MM.1S (cell line): Measurements from ENCODE around the gene ATF3.

Experiments used
- DNase-seq: peaks from one replicate; pipeline ENCODE4 v3.0.0-alpha.2; 2015
- H2AFZ ChIP-seq: fragments of 300-600 bp; sonication (generic); 2 replicates; pipeline ENCODE4 v1.6.0; 2016; ENCODE audit warnings: antibody characterized with exemption, low read length
- H3F3A ChIP-seq: fragments of 300-600 bp; sonication (generic); 2 replicates; pipeline ENCODE4 v1.6.1; 2016; ENCODE audit warnings: mild to moderate bottlenecking, antibody characterized with exemption, low read length, moderate library complexity, mixed read lengths; ENCODE audit not compliant: insufficient read depth
- H3K27ac ChIP-seq: fragments of 300-600 bp; sonication (generic); 2 replicates; pipeline ENCODE4 v1.5.1; 2016; ENCODE audit warnings: mild to moderate bottlenecking, low read length
- H3K27me3 ChIP-seq: fragments of 300-600 bp; sonication (generic); replicated peaks from 2 replicates; pipeline ENCODE4 v1.6.0; 2016; ENCODE audit warnings: low read length; ENCODE audit not compliant: insufficient read depth
- H3K36me3 ChIP-seq: fragments of 300-600 bp; sonication (generic); replicated peaks from 2 replicates; pipeline ENCODE4 v1.6.1; 2016; ENCODE audit warnings: mild to moderate bottlenecking, low read length, mixed read lengths; ENCODE audit not compliant: insufficient read depth
- H3K4me1 ChIP-seq: fragments of 300-600 bp; sonication (generic); 2 replicates; pipeline ENCODE4 v1.6.1; 2016; ENCODE audit warnings: low read length, mixed read lengths
- H3K4me2 ChIP-seq: fragments of 300-600 bp; sonication (generic); 2 replicates; pipeline ENCODE4 v1.6.0; 2016; ENCODE audit warnings: low read depth, low read length
- H3K4me3 ChIP-seq: fragments of 300-600 bp; sonication (generic); 2 replicates; pipeline ENCODE4 v1.5.1; 2016; ENCODE audit warnings: low read length, mixed read lengths
- H3K79me2 ChIP-seq: fragments of 300-600 bp; sonication (generic); 2 replicates; pipeline ENCODE4 v1.6.1; 2016; ENCODE audit warnings: mixed run types, low read length, mixed read lengths
- H3K9ac ChIP-seq: fragments of 300-600 bp; sonication (generic); 2 replicates; pipeline ENCODE4 v1.6.1; 2016; ENCODE audit warnings: low read length, mixed read lengths
- H3K9me2 ChIP-seq: fragments of 300-600 bp; sonication (generic); replicated peaks from 2 replicates; pipeline ENCODE4 v1.6.1; 2016; ENCODE audit warnings: mild to moderate bottlenecking, low read length, mixed read lengths; ENCODE audit not compliant: insufficient read depth
- H3K9me3 ChIP-seq: fragments of 300-600 bp; sonication (generic); replicated peaks from 2 replicates; pipeline ENCODE4 v1.6.1; 2016; ENCODE audit warnings: mild to moderate bottlenecking, low read length, mixed read lengths; ENCODE audit not compliant: insufficient read depth
- H4K20me1 ChIP-seq: fragments of 300-600 bp; sonication (generic); 2 replicates; pipeline ENCODE4 v1.6.1; 2016; ENCODE audit warnings: mild to moderate bottlenecking, low read length, moderate library complexity, mixed read lengths; ENCODE audit not compliant: insufficient read depth
- CTCF ChIP-seq: fragments of 300-600 bp; sonication (generic); IDR thresholded peaks from 2 replicates; pipeline ENCODE4 v1.5.1; 2016; ENCODE audit warnings: antibody characterized with exemption, low read length, mixed read lengths
- EZH2 ChIP-seq: fragments of 300-600 bp; sonication (generic); optimal IDR thresholded peaks from 2 replicates; pipeline ENCODE3; 2017; ENCODE audit warnings: low read depth, mild to moderate bottlenecking, antibody characterized with exemption, low read length, mixed read lengths
- EZH2phosphoT487 ChIP-seq: fragments of 300-600 bp; sonication (generic); IDR thresholded peaks from 2 replicates; pipeline ENCODE4 v1.6.1; 2018; ENCODE audit warnings: antibody characterized with exemption, low read length

Gene ATF3

GRCh38 chr1:212608392-212608958 is at the start of gene ATF3:
Gene ATF3, plus strand, starts transcription at chr1:212608761. Its CDS starts 6,261 bp downstream, at chr1:212615022.
- peak; percentile 99 for DNase-seq
- peaks cover 29% of the 10 kb centered on the region for H3F3A ChIP-seq
- no peak for TF ChIP-seq CTCF
- TF ChIP-seq EZH2phosphoT487 = no peak
- no peak for TF ChIP-seq EZH2
- peak within 1 kb of the TSS; percentile 98 for H3K9ac ChIP-seq
- no peaks in the 10 kb centered on the region for H3K9me2 ChIP-seq
- peaks cover 32% of the 10 kb centered on the region for H3K4me1 ChIP-seq
- H3K27ac ChIP-seq = peak within 1 kb of the TSS; percentile 96
- H3K9me3 ChIP-seq = no peaks in the 10 kb centered on the region
- H3K4me2 ChIP-seq = peak within 1 kb of the TSS; percentile 98
- H3K36me3 ChIP-seq = no peaks in the 10 kb centered on the region
- H2AFZ ChIP-seq = peak within 1 kb of the TSS; percentile 47
- H4K20me1 ChIP-seq = no peaks in the 10 kb centered on the region
- peaks cover 42% of the 10 kb centered on the region for H3K79me2 ChIP-seq
- H3K4me3 ChIP-seq = peak within 1 kb of the TSS; percentile 82
- peaks cover 17% of the 10 kb centered on the region for H3K27me3 ChIP-seq

GRCh38 chr1:212559929-212560328 is 48.6 kb upstream of the ATF3 start:
- Histone ChIP-seq H3K4me3 (no peak overlapping the region), H3K79me2 (no peaks in the 10 kb centered on the region), H4K20me1 (no peaks in the 10 kb centered on the region), H3K9me3 (no peaks in the 10 kb centered on the region), H3K36me3 (no peaks in the 10 kb centered on the region), H3K9ac (no peak overlapping the region), H3K9me2 (no peaks in the 10 kb centered on the region), H3K27ac (no peak overlapping the region), H3K27me3 (peaks cover 22% of the 10 kb centered on the region), H3K4me2 (no peak overlapping the region), H3F3A (peaks cover 8% of the 10 kb centered on the region; the same call in 1 of the 2 replicates), H2AFZ (no peak overlapping the region), H3K4me1 (peaks cover 9% of the 10 kb centered on the region)
- DNase-seq = no peak
- TF ChIP-seq CTCF = no peak
- TF ChIP-seq EZH2phosphoT487 = no peak
- no peak for TF ChIP-seq EZH2

GRCh38 chr1:212560933-212561460 is 47.6 kb upstream of the ATF3 start:
- Histone ChIP-seq H4K20me1 (no peaks in the 10 kb centered on the region), H3K9me2 (no peaks in the 10 kb centered on the region), H3K4me1 (peaks cover 9% of the 10 kb centered on the region), H3K36me3 (no peaks in the 10 kb centered on the region), H3K4me2 (no peak overlapping the region), H2AFZ (no peak overlapping the region), H3K27me3 (peaks cover 32% of the 10 kb centered on the region), H3K9ac (no peak overlapping the region), H3K9me3 (no peaks in the 10 kb centered on the region), H3F3A (peaks cover 8% of the 10 kb centered on the region; the same call in 1 of the 2 replicates), H3K4me3 (no peak overlapping the region), H3K79me2 (no peaks in the 10 kb centered on the region), H3K27ac (no peak overlapping the region)
- TF ChIP-seq CTCF = no peak
- DNase-seq = no peak
